HepG2 (cell line): ENCODE results near the gene SHISA7. TPM values are rescaled to one million over a fixed set of nuclear protein-coding genes. Genes with fewer than 3 reads are reported as not detected.

Experiments
- ATAC-seq: fragments of 200-7000 bp; cut with Tn5 transposase; 3 replicates; pipeline ENCODE4 v1.9.1; 2020; ENCODE audit warnings: mild to moderate bottlenecking, moderate library complexity
- BruUV-seq: library from RNA; stranded (reverse); fragments of 400-500 nt; replicated peaks from 2 replicates; lab custom pipeline; 2021; lab: Mats Ljungman, UMichigan
- CTCF ChIA-PET: fragments of 300-600 bp; formaldehyde crosslinking; extraction: SDS; loops from one replicate; lab custom pipeline; 2021; ENCODE audit warnings: low total read pairs, inconsistent platforms, low intra/inter-chr PET ratio; lab: Yijun Ruan, JAX
- POLR2A ChIA-PET: fragments of 350-600 bp; sonication (Branson Sonifier 250); formaldehyde crosslinking; loops from one replicate; lab custom pipeline; 2020; ENCODE audit warnings: antibody characterized with exemption, inconsistent platforms; lab: Yijun Ruan, JAX
- DNase-seq: peaks from one replicate; pipeline ENCODE4 v3.0.0-alpha.2; 2015; ENCODE audit warnings: low spot score
- FAIRE-seq: peaks from 3 replicates; lab custom pipeline; 2011; peaks lifted over from hg19 to GRCh38; lab: Jason Lieb, UNC
- H2AFZ ChIP-seq: one replicate; pipeline ENCODE4 v1.6.1; 2011; ENCODE audit warnings: low read length, inconsistent platforms
- H3K27ac ChIP-seq: fragments of 300-600 bp; 3 replicates; pipeline ENCODE4 v1.8.0; 2011; ENCODE audit warnings: mixed run types, mild to moderate bottlenecking, mixed read lengths, low read length, inconsistent platforms; ENCODE audit not compliant: insufficient read depth; ENCODE audit errors: extremely low read length
- H3K27me3 ChIP-seq, 2 experiments: fragments of 200-600 bp in 1 of 2; 2 replicates in 1 of 2; 3 replicates in 1 of 2; pipeline versions ENCODE4 v1.6.0 to v1.8.0; 2011; ENCODE audit warnings: low read length in 2 of 2, mild to moderate bottlenecking in 2 of 2, moderate library complexity in 2 of 2, inconsistent platforms in 1 of 2; ENCODE audit not compliant: insufficient read depth in 2 of 2, control insufficient read depth in 1 of 2
- H3K36me3 ChIP-seq, 2 experiments: fragments of 200-600 bp in 1 of 2; replicated peaks in 1 of 2; 2 replicates in 1 of 2; 3 replicates in 1 of 2; pipeline versions ENCODE4 v1.5.1 to v1.8.0; 2011; ENCODE audit warnings: low read length in 2 of 2, inconsistent platforms in 1 of 2; ENCODE audit not compliant: insufficient read depth in 2 of 2, control insufficient read depth in 1 of 2
- H3K4me1 ChIP-seq: 2 replicates; pipeline ENCODE4 v1.5.1; 2012; ENCODE audit warnings: low read length, inconsistent platforms; ENCODE audit not compliant: insufficient read depth
- H3K4me2 ChIP-seq: 2 replicates; pipeline ENCODE4 v1.6.0; 2011; ENCODE audit warnings: low read depth, low read length, inconsistent platforms
- H3K4me3 ChIP-seq, 3 experiments: fragments of 200-600 bp in 1 of 3; sonication (generic), shearing (Covaris generic) in 1 of 3; replicated peaks in 1 of 3; 2 replicates each; pipeline ENCODE4 v1.5.1; 2011 to 2016; ENCODE audit warnings: low read length in 3 of 3, inconsistent platforms in 2 of 3, low read depth in 2 of 3, mild to moderate bottlenecking in 2 of 3, control low read depth in 1 of 3, mixed read lengths in 1 of 3; ENCODE audit not compliant: insufficient read depth in 1 of 3
- H3K79me2 ChIP-seq: one replicate; pipeline ENCODE4 v1.6.1; 2011; ENCODE audit warnings: low read length, inconsistent platforms; ENCODE audit not compliant: insufficient read depth
- H3K9ac ChIP-seq: 2 replicates; pipeline ENCODE4 v1.6.0; 2011; ENCODE audit warnings: mild to moderate bottlenecking, low read depth, low read length, inconsistent platforms; ENCODE audit not compliant: insufficient read depth
- H3K9me3 ChIP-seq: 2 replicates; pipeline ENCODE4 v1.5.1; 2012; ENCODE audit warnings: mild to moderate bottlenecking, low read length
- H4K20me1 ChIP-seq: 2 replicates; pipeline ENCODE4 v1.6.0; 2011; ENCODE audit warnings: inconsistent platforms, mild to moderate bottlenecking, low read length, moderate library complexity; ENCODE audit not compliant: insufficient read depth
- SALL2 ChIP-seq: sonication (generic); formaldehyde crosslinking; IDR thresholded peaks from 2 replicates; pipeline ENCODE4 v1.8.1; 2023; ENCODE audit warnings: mild to moderate bottlenecking, missing genetic modification reagents, inconsistent platforms
- ZNF343 ChIP-seq: sonication (generic); formaldehyde crosslinking; IDR thresholded peaks from 2 replicates; pipeline ENCODE4 v1.4.0; 2020; ENCODE audit warnings: mild to moderate bottlenecking, missing genetic modification reagents
- ZNF546 ChIP-seq: sonication (generic); formaldehyde crosslinking; conservative IDR thresholded peaks from 2 replicates; pipeline ENCODE4 v1.8.1; 2023; ENCODE audit warnings: mild to moderate bottlenecking, missing genetic modification reagents
- ZNF878 ChIP-seq: sonication (generic); formaldehyde crosslinking; IDR thresholded peaks from 2 replicates; pipeline ENCODE4 v1.8.1; 2023; ENCODE audit warnings: mild to moderate bottlenecking, missing genetic modification reagents, moderate library complexity
- WGBS: methylation state at CpG from one replicate; pipeline ENCODE4 v1.1.6; 2017; ENCODE audit warnings: low lambda C conversion rate; 5-methylcytosine and 5-hydroxymethylcytosine counted together
- in situ Hi-C: cut with HindIII; loops from 2 replicates; pipeline ENCODE4 v1.10.0; 2017; ENCODE audit warnings: low pct_unique_long_range_greater_than_20kb; ENCODE audit not compliant: extremely low pct_ligation_motif_present
- intact Hi-C: fragments of 100-400 bp; cut with micrococcal nuclease; formaldehyde crosslinking; loops from one replicate; pipeline ENCODE4 v1.10.0; 2022; ENCODE audit not compliant: unreplicated experiment
- polyA plus RNA-seq, 8 experiments: library from polyadenylated mRNA; depleted of rRNA in 3 of 8; stranded (reverse) in 7 of 8; unstranded in 1 of 8; fragments of >200 nt; fragmentation: Illumina TruSeq in 4 of 8; extraction: Trizol in 4 of 8; gene quantifications; 2 replicates each; pipeline versions ENCODE4 v1.2.1 to v1.2.3, GENCODE V29; 2011 to 2016; ENCODE audit warnings: low read depth in 4 of 8, missing spikeins in 1 of 8, mixed read lengths in 1 of 8; ENCODE audit not compliant: insufficient read depth in 1 of 8
- total RNA-seq, 5 experiments: library from RNA; depleted of rRNA; stranded (reverse); fragments of >200 nt; fragmentation: Illumina TruSeq; extraction: Trizol; gene quantifications; 2 replicates each; pipeline ENCODE4 v1.2.3, GENCODE V29; 2016; ENCODE audit warnings: low read depth in 1 of 5
- TF ChIP-seq, protein P1 (sequence below): sonication (generic); formaldehyde crosslinking; IDR thresholded peaks from 2 replicates; pipeline ENCODE4 v1.5.0; 2020; ENCODE audit warnings: mild to moderate bottlenecking, missing genetic modification reagents
- TF ChIP-seq, protein P2 (sequence below): sonication (generic); formaldehyde crosslinking; IDR thresholded peaks from 2 replicates; pipeline ENCODE4 v1.4.0; 2020; ENCODE audit warnings: missing genetic modification reagents, borderline replicate concordance

Gene SHISA7
- total and polyA plus RNA-seq, 2 of the 13 experiments (the other 11 are each of a cell fraction or from before 2014, with no cell fraction given), result not detected

DNA sequence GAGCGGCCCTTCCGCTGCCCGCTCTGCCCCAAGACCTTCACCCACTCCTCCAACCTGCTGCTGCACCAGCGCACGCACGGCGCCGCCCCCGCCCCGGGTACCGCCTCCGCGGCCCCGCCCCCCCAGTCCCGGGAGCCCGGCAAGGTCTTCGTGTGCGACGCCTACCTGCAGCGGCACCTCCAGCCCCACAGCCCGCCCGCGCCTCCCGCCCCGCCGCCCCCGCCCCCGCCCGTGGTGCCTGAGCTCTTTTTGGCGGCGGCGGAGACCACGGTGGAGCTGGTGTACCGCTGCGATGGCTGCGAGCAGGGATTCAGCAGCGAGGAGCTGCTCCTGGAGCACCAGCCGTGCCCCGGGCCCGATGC lies 38.7 kb upstream of the SHISA7 start:
- no TSS peak for BruUV-seq
- WGBS, result 98% methylated on average over 38 of the region's 40 CpGs
- no peak overlapping the region for H2AFZ ChIP-seq
- no peak overlapping the region for H3K4me2 ChIP-seq
- no peak overlapping the region for H3K4me3 ChIP-seq
- no peaks in the 10 kb centered on the region for H3K9me3 ChIP-seq
- no peaks in the 10 kb centered on the region for H4K20me1 ChIP-seq
- no peaks in the 10 kb centered on the region for H3K36me3 ChIP-seq
- H3K9ac ChIP-seq, result no peak overlapping the region
- CTCF ChIA-PET, result no interaction called here
- POLR2A ChIA-PET, result no interaction called here
- ATAC-seq, result no peak
- H3K27me3 ChIP-seq, result no peaks in the 10 kb centered on the region; a peak in 1 of 5 replicates
- FAIRE-seq, result no peak
- TF ChIP-seq, protein P1, sequence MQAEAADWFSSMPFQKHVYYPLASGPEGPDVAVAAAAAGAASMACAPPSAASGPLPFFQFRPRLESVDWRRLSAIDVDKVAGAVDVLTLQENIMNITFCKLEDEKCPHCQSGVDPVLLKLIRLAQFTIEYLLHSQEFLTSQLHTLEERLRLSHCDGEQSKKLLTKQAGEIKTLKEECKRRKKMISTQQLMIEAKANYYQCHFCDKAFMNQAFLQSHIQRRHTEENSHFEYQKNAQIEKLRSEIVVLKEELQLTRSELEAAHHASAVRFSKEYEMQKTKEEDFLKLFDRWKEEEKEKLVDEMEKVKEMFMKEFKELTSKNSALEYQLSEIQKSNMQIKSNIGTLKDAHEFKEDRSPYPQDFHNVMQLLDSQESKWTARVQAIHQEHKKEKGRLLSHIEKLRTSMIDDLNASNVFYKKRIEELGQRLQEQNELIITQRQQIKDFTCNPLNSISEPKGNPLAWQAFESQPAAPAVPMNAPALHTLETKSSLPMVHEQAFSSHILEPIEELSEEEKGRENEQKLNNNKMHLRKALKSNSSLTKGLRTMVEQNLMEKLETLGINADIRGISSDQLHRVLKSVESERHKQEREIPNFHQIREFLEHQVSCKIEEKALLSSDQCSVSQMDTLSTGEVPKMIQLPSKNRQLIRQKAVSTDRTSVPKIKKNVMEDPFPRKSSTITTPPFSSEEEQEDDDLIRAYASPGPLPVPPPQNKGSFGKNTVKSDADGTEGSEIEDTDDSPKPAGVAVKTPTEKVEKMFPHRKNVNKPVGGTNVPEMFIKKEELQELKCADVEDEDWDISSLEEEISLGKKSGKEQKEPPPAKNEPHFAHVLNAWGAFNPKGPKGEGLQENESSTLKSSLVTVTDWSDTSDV (CRISPR knock-in tag), result no peak
- TF ChIP-seq SALL2 (CRISPR knock-in tag) (no peak), ZNF878 (no peak), ZNF343 (CRISPR knock-in tag) (no peak), ZNF546 (CRISPR knock-in tag) (no peak)
- in situ Hi-C loops, result no loop called here
- H3K4me1 ChIP-seq, result peaks cover 29% of the 10 kb centered on the region
- H3K27ac ChIP-seq, result no peak overlapping the region
- H3K79me2 ChIP-seq, result peaks cover 11% of the 10 kb centered on the region
- intact Hi-C loops, result no loop called here
- no peak for DNase-seq

DNA sequence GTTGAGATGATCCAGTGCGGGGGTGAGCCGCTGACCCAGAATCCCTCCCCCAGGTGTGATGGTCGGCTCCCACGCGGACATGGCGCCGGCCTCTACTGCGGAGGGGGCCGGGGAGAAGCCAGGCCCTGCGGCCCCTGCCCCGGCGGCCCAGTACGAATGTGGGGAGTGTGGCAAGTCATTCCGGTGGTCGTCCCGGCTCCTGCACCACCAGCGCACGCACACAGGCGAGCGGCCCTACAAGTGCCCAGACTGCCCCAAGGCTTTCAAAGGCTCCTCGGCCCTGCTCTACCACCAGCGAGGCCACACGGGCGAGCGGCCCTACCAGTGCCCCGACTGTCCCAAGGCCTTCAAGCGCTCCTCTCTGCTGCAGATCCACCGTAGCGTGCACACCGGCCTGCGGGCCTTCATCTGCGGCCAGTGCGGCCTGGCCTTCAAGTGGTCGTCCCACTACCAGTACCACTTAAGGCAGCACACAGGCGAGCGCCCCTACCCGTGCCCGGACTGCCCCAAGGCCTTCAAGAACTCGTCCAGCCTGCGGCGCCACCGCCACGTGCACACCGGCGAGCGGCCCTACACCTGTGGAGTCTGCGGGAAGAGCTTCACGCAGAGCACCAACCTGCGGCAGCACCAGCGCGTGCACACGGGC lies 38.2 kb upstream of the SHISA7 start:
- no peak overlapping the region for H3K9ac ChIP-seq
- H3K27me3 ChIP-seq, result no peaks in the 10 kb centered on the region; a peak in 1 of 5 replicates
- in situ Hi-C loops, result no loop called here
- H3K4me3 ChIP-seq, result no peak overlapping the region
- ChIA-PET CTCF (no interaction called here), POLR2A (no interaction called here)
- H3K79me2 ChIP-seq, result peaks cover 11% of the 10 kb centered on the region
- H4K20me1 ChIP-seq, result no peaks in the 10 kb centered on the region
- no peak for FAIRE-seq
- ATAC-seq, result no peak
- H3K36me3 ChIP-seq, result no peaks in the 10 kb centered on the region
- TF ChIP-seq, protein P2, sequence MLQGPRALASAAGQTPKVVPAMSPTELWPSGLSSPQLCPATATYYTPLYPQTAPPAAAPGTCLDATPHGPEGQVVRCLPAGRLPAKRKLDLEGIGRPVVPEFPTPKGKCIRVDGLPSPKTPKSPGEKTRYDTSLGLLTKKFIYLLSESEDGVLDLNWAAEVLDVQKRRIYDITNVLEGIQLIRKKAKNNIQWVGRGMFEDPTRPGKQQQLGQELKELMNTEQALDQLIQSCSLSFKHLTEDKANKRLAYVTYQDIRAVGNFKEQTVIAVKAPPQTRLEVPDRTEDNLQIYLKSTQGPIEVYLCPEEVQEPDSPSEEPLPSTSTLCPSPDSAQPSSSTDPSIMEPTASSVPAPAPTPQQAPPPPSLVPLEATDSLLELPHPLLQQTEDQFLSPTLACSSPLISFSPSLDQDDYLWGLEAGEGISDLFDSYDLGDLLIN (CRISPR knock-in tag), result no peak
- H3K4me1 ChIP-seq, result peaks cover 24% of the 10 kb centered on the region
- no peak for DNase-seq
- no peak overlapping the region for H3K27ac ChIP-seq
- 96% methylated on average over 29 of the region's 52 CpGs for WGBS
- no TSS peak for BruUV-seq
- no peak overlapping the region for H3K4me2 ChIP-seq
- H3K9me3 ChIP-seq, result no peaks in the 10 kb centered on the region
- intact Hi-C loops, result no loop called here
- H2AFZ ChIP-seq, result no peak overlapping the region
